ENCODE measurements around the gene TTL.
A peak's percentile ranks its signal among the peaks of the same experiment; 100 is the strongest.
"Not testable (repeated sequence)": the region's sequence is repeated elsewhere in the genome, so short reads cannot be mapped to it uniquely, and the experiment has no call there.

Gene TTL

GRCh38 chr2:112524276-112524675 lies 42.3 kb downstream of the TTL start:
- not testable (repeated sequence) for DNase-seq

GRCh38 chr2:112528541-112528940 lies 46.6 kb downstream of the TTL start:
- no peak for DNase-seq

- DNase-seq, result no peak
Measured at GRCh38 chr2:112529757-112530156, 47.8 kb downstream of the TTL start.

GRCh38 chr2:112530728-112531127 lies 48.8 kb downstream of the TTL start:
- DNase-seq, result no peak

GRCh38 chr2:112534826-112535225 lies 52.9 kb downstream of the TTL start:
- DNase-seq, result no peak

GRCh38 chr2:112536665-112537064 lies 54.7 kb downstream of the TTL start:
- not testable (repeated sequence) for DNase-seq

- no peak for DNase-seq
Measured at GRCh38 chr2:112539306-112539705, 57.4 kb downstream of the TTL start.

GRCh38 chr2:112540906-112541305 lies 59.0 kb downstream of the TTL start:
- no peak for DNase-seq

GRCh38 chr2:112541315-112542122 lies 59.6 kb downstream of the TTL start:
- peak; percentile 81 for DNase-seq

GRCh38 chr2:112542123-112542983 lies 60.4 kb downstream of the TTL start, which contains the start of gene POLR1B:
POLR1B (plus strand) TSS chr2:112542465; CDS start chr2:112542495, 30 bp downstream.
- peak; percentile 85 for DNase-seq

- no peak for DNase-seq
Measured at GRCh38 chr2:112542984-112543661, 61.2 kb downstream of the TTL start.

GRCh38 chr2:112547333-112547732 lies 65.4 kb downstream of the TTL start:
- DNase-seq, result no peak

GRCh38 chr2:112548980-112549379 lies 67.0 kb downstream of the TTL start:
- DNase-seq, result no peak

GRCh38 chr2:112566104-112566503 lies 84.1 kb downstream of the TTL start:
- DNase-seq, result no peak

- DNase-seq, result not testable (repeated sequence)
Measured at GRCh38 chr2:112566508-112566907, 84.6 kb downstream of the TTL start.

GRCh38 chr2:112572005-112572404 lies 90.0 kb downstream of the TTL start:
- no peak for DNase-seq

GRCh38 chr2:112577756-112578155 lies 95.8 kb downstream of the TTL start:
- DNase-seq, result no peak

- DNase-seq, result no peak
Measured at GRCh38 chr2:112579241-112579640, 97.3 kb downstream of the TTL start.

- no peak for DNase-seq
Measured at GRCh38 chr2:112580084-112580483, 98.1 kb downstream of the TTL start.

GRCh38 chr2:112582314-112582746 lies 100.4 kb downstream of the TTL start:
- DNase-seq, result peak; percentile 54

- no peak for DNase-seq
Measured at GRCh38 chr2:112583497-112584133, 101.7 kb downstream of the TTL start.

GRCh38 chr2:112584134-112584890 lies 102.4 kb downstream of the TTL start, which contains the start of gene CHCHD5:
CHCHD5 (plus strand) TSS chr2:112584609; CDS start chr2:112584648, 39 bp downstream.
- DNase-seq, result peak; percentile 95
